Measurements from ENCODE around the gene THPO. TPM values are rescaled to one million over a fixed set of nuclear protein-coding genes. Genes with fewer than 3 reads are reported as not detected.

Gene THPO
- total RNA-seq, 1 experiment from 2014 or later, result 1.6 TPM

DNA sequence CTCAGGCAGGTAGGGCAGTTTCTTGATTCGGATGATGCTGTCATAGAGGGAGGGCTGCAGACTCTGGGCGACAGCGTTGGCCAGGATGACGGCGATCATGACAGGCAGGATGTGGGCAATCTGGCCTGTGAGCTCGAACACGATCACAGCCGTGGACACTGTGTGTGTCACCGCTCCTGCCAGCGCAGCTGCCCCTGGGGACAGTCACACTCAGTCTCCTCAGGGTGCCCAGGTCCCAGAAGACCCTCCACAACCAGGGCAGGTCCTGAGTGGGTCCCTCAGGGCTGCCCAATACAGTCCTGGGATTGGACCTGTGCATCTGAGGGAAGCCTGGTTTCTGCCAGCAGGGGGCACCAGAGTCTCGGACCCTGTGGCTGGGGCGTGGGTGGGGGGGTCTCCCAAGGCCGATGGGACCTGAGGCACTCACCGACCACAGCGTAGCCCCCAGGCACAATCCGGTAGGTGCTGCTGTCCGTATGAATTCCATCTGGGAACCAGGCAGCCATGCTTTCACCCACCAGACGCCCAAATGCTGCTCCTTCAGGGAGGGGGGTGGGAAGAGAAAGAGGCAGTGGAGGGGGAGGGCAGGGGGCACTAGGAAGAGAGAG is 23.8 kb downstream of the THPO start:
- no peaks in the 10 kb centered on the region for H3K9me3 ChIP-seq
- H3K27ac Mint-ChIP-seq (ENCODE audit: unreplicated experiment), result no peak overlapping the region
- TF ChIP-seq CTCF (IDR thresholded peaks at IDR 0.05; ENCODE audit: insufficient read depth in 1 of 2, low read depth in 1 of 2, low read length in 1 of 2, severe bottlenecking in 1 of 2, unreplicated experiment in 1 of 2), result peak; percentile 70 to 73
- peaks cover 22% of the 10 kb centered on the region for H3K36me3 Mint-ChIP-seq (ENCODE audit: insufficient read depth, unreplicated experiment)
- H3K36me3 ChIP-seq (ENCODE audit: control insufficient read depth, insufficient read depth, low read length), result peaks cover 1% of the 10 kb centered on the region; the same call in 1 of the 2 replicates
- ChIA-PET CTCF (interaction anchor here (0.6 to 1.0 kb wide), 3 partner anchors 8 to 132 kb away, joined by 3 to 4 read pairs (median 3); no protein-coding TSS in a partner anchor), POLR2A (no interaction called here)
- no peak overlapping the region for H3K4me3 Mint-ChIP-seq (ENCODE audit: unreplicated experiment)
- H3K27me3 Mint-ChIP-seq (ENCODE audit: insufficient read depth, unreplicated experiment), result no peaks in the 10 kb centered on the region
- no peak overlapping the region for H3K4me3 ChIP-seq (ENCODE audit: low read depth, low read length)
- no TSS peak for BruUV-seq (replicated peaks)
- H3K4me1 Mint-ChIP-seq (ENCODE audit: low read depth, unreplicated experiment), result no peaks in the 10 kb centered on the region
- no peaks in the 10 kb centered on the region for H3K9me3 Mint-ChIP-seq (ENCODE audit: unreplicated experiment)
- H3K27me3 ChIP-seq (replicated peaks; ENCODE audit: control insufficient read depth, insufficient read depth, low read length), result no peaks in the 10 kb centered on the region
- intact Hi-C loops (cut with micrococcal nuclease; ENCODE audit: unreplicated experiment), result no loop called here
- DNase-seq, result peak; percentile 42 to 56
- no peaks in the 10 kb centered on the region for H3K4me1 ChIP-seq

DNA sequence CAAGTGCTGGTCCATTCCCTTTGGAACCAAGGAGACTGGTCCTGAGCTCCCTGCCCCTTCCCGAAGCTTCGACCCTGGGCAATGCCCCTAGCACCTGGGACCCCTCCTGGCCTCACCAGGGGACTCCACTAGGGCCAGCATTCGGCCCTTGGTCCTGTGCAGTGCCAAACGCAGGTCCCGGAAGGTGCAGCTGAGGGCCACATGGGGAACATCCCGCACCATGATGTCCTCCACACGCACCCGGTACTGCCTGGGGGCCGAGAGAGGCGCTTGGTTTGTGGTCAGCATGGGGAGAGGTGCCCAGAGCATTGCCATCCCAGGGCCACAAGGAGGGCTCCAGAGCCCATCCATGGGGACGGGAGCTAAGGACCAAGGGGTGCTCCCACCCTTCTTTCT is 24.5 kb downstream of the THPO start:
- intact Hi-C loops (cut with micrococcal nuclease; ENCODE audit: unreplicated experiment), result no loop called here
- Mint-ChIP-seq H3K9me3 (ENCODE audit: unreplicated experiment) (no peaks in the 10 kb centered on the region), H3K4me3 (ENCODE audit: unreplicated experiment) (no peak overlapping the region), H3K27me3 (ENCODE audit: insufficient read depth, unreplicated experiment) (no peaks in the 10 kb centered on the region), H3K4me1 (ENCODE audit: low read depth, unreplicated experiment) (no peaks in the 10 kb centered on the region), H3K36me3 (ENCODE audit: insufficient read depth, unreplicated experiment) (peaks cover 25% of the 10 kb centered on the region), H3K27ac (ENCODE audit: unreplicated experiment) (no peak overlapping the region)
- POLR2A ChIA-PET, result no interaction called here
- Histone ChIP-seq H3K36me3 (ENCODE audit: control insufficient read depth, insufficient read depth, low read length) (peaks cover 1% of the 10 kb centered on the region; the same call in 1 of the 2 replicates), H3K27me3 (replicated peaks; ENCODE audit: control insufficient read depth, insufficient read depth, low read length) (no peaks in the 10 kb centered on the region), H3K4me3 (ENCODE audit: low read depth, low read length) (no peak overlapping the region), H3K9me3 (no peaks in the 10 kb centered on the region), H3K4me1 (no peaks in the 10 kb centered on the region)
- no TSS peak for BruUV-seq (replicated peaks)
- no peak for DNase-seq
- TF ChIP-seq CTCF (IDR thresholded peaks at IDR 0.05; ENCODE audit: insufficient read depth in 1 of 2, low read depth in 1 of 2, low read length in 1 of 2, severe bottlenecking in 1 of 2, unreplicated experiment in 1 of 2), result no peak
- CTCF ChIA-PET, result interaction anchor here (0.8 to 1.0 kb wide), 2 partner anchors 9 to 18 kb away, joined by 3 to 4 read pairs; no protein-coding TSS in a partner anchor

DNA sequence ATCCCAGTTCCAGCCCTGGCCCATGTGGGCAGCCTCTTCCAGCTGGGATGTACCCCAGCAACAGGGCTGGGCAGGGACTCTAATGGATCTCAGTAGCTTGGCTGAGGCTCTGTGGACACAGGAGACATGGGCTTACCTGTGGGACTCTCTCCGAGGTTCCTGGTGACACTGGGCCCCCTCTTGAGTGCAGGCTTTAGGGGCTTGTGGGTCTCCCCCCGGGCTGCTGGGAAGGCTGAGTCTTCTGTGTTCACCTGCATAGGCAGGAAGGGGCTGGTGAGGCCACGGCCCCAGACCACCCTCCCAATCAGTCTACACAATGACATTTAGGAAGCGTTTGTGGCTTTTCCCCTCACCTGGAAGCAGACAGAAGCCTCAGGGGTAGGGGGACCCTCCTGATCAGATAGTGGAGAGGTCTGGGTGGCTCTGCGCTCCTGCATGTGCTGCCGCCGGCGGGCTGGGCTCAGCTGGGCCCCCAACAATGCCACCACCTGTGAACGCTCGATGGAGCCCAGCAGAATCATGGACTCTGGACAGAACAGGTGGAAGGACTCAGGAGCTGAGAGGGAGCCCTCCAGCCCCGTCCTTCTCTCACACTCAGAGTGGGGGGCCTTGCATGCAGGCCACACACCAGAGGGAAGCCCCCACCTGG is 25.0 kb downstream of the THPO start:
- no TSS peak for BruUV-seq (replicated peaks)
- H3K36me3 Mint-ChIP-seq (ENCODE audit: insufficient read depth, unreplicated experiment), result peaks cover 26% of the 10 kb centered on the region
- ChIA-PET POLR2A (interaction anchor here (0.5 kb wide), 1 partner anchor 9 kb away, joined by 8 read pairs; no protein-coding TSS in a partner anchor), CTCF (no interaction called here)
- Histone ChIP-seq H3K36me3 (ENCODE audit: control insufficient read depth, insufficient read depth, low read length) (peaks cover 1% of the 10 kb centered on the region; the same call in 1 of the 2 replicates), H3K27me3 (replicated peaks; ENCODE audit: control insufficient read depth, insufficient read depth, low read length) (no peaks in the 10 kb centered on the region), H3K4me3 (ENCODE audit: low read depth, low read length) (no peak overlapping the region), H3K4me1 (no peaks in the 10 kb centered on the region), H3K9me3 (no peaks in the 10 kb centered on the region)
- H3K27ac Mint-ChIP-seq (ENCODE audit: unreplicated experiment), result no peak overlapping the region
- no peak for DNase-seq
- H3K4me1 Mint-ChIP-seq (ENCODE audit: low read depth, unreplicated experiment), result no peaks in the 10 kb centered on the region
- H3K27me3 Mint-ChIP-seq (ENCODE audit: insufficient read depth, unreplicated experiment), result no peaks in the 10 kb centered on the region
- intact Hi-C loops (cut with micrococcal nuclease; ENCODE audit: unreplicated experiment), result no loop called here
- H3K9me3 Mint-ChIP-seq (ENCODE audit: unreplicated experiment), result no peaks in the 10 kb centered on the region
- no peak overlapping the region for H3K4me3 Mint-ChIP-seq (ENCODE audit: unreplicated experiment)
- no peak for TF ChIP-seq CTCF (IDR thresholded peaks at IDR 0.05; ENCODE audit: insufficient read depth in 1 of 2, low read depth in 1 of 2, low read length in 1 of 2, severe bottlenecking in 1 of 2, unreplicated experiment in 1 of 2)
